Mesenchymal stem cell (in vitro differentiated cells and primary cell): ENCODE results near the gene ASB13. TPM values are rescaled to one million over a fixed set of nuclear protein-coding genes. Genes with fewer than 3 reads are reported as not detected.

Source experiments
- small RNA-seq: library from polyadenylated mRNA; stranded (forward); fragments of <200 nt; extraction: miRNeasy Mini kit (QIAGEN cat#:217004); gene quantifications from one replicate; pipeline ENCODE3, GENCODE V24; 2013; ENCODE audit warnings: low read depth

ASB13 gene

Small RNA genes lying within 50 kb of the gene (small RNA-seq; reads per million reads assigned to genes)
- not detected for gene AL365356.2
- not detected for gene RN7SL445P
